Frontal cortex (tissue), 4 donors: ENCODE measurements around the gene ADGRV1. TPM values are rescaled to one million over a fixed set of nuclear protein-coding genes. Genes with fewer than 3 reads are reported as not detected.
"Not testable (repeated sequence)": the region's sequence is repeated elsewhere in the genome, so short reads cannot be mapped to it uniquely, and the experiment has no call there.

Experiments
- DNase-seq, 2 donors: peaks; one replicate each; pipeline ENCODE4 v3.0.0; 2012; ENCODE audit warnings: low spot score in 2 of 2
- FAIRE-seq: peaks from 2 replicates; lab custom pipeline; 2012; peaks lifted over from hg19 to GRCh38; lab: Jason Lieb, UNC
- total RNA-seq: library from RNA; depleted of rRNA; stranded (reverse); fragments of >200 nt; gene quantifications from one replicate; pipeline ENCODE4 v1.2.3, GENCODE V29; 2014
- donor health status: control.
- donor health status: control.
- donor health status: control.

Gene ADGRV1
- total RNA-seq, 1 donor from 2014 or later, result 98.6 TPM

DNA sequence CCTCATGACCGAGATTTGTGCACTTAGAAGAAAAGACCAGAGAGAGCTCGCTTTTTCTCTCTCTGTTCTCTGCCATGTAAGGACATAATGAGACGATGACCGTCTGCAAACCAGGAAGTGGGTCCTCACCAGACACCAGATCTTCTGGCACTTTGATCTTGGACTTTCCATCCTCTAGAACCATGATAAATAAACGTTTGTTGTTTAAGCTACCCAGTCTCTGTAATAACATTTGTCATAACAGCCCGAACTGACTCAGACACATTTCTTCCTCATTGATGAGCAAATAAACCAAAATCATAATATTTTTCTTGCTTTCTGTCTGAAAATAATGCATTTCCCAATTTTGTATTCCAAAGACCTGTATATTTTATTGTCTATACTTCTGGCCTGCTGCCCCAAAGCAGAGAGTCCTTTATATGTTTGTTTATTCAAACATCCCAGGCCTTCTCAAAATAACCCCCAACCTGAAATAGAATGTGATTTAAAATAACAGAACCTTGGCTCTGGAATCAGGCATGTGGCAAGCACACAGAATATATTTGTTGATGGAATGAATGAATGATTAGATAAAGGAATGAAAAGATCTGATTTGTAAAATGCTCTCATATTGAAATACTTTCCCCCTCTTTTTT, 396.5 kb downstream of the ADGRV1 start:
- FAIRE-seq, result no peak
- no peak for DNase-seq

GRCh38 chr5:90956511-90957097, 398.0 kb downstream of the ADGRV1 start:
- FAIRE-seq (no peak), DNase-seq (no peak)

DNA sequence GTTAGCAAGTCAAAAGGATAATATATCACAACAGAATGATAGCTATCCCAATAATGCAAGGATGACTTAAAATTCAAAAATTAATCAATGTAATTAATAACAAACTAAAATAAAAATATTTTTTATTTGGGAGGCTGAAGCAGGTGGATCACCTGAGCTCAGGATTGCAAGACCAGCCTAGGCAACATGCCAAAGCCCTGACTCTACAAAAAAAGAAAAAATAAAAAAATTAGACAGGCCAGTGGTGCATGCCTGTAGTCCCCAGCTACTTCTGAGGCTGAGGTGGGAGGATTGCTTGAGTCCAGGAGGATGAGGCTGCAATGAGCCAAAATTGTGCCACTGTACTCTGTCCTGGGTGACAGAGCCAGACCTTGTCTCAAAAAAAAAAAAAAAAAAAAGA, 399.3 kb downstream of the ADGRV1 start:
- FAIRE-seq (no peak), DNase-seq (no peak)

- DNase-seq, result no peak
- FAIRE-seq, result no peak
These were observed 400.7 kb downstream of the ADGRV1 start for GRCh38 chr5:90959262-90959661.

GRCh38 chr5:90962481-90962880, 403.9 kb downstream of the ADGRV1 start:
- no peak for FAIRE-seq
- no peak for DNase-seq

- DNase-seq (no peak), FAIRE-seq (no peak)
These were observed 406.6 kb downstream of the ADGRV1 start for GRCh38 chr5:90965110-90965685.

DNA sequence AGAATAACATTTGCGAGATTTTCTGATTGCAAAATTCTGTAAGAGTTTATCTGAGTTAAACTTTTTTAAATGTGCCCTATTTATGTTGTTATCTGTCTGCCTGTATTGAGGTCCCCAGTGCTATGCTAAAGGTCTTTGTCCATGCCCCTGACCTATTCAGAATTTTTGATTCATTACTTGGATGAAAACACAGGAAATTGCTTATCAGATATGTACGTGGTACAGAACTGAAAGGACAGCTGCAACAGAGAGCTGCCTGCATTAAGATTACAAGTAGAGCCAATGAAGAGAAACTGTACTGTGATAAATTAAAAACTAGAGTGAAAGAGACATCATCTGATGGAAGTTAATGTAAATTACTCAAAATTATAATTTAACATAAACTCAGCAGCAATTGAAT, 408.8 kb downstream of the ADGRV1 start:
- FAIRE-seq (no peak), DNase-seq (no peak)

DNA sequence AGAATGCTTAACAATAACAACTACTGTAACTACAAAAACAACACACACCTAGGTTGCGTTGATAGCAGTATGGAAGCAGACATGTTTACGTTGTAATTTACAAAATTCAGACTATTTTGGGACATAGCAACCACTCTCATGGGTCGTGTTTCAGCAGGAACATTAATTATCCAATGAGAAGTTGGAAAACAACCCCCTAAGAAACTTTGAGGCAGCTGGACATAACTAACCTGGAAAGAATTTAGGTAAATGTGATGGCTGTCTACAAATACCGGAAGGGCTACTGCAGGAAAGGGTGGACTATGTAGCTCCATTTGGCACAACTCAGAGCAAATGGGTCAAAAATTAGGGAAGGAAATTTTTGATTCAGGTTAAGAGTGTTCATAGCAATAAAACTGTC, 409.3 kb downstream of the ADGRV1 start:
- FAIRE-seq (no peak), DNase-seq (no peak)

- FAIRE-seq (no peak), DNase-seq (no peak)
These were observed 409.7 kb downstream of the ADGRV1 start for GRCh38 chr5:90968319-90968718.

DNA sequence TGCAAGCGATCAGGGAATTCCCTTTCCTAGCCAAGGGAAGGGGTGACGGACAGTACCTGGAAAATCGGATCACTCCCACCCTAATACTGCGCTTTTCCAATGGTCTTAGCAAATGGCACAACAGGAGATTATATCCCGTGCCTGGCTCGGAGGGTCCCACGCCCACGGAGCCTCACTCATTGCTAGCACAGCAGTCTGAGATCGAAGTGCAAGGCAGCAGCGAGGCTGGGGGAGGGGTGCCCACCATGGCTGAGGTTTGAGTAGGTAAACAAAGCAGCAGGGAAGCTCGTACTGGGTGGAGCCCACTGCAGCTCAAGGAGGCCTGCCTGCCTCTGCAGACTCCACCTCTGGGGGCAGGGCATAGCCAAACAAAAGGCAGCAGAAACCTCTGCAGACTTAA, 411.3 kb downstream of the ADGRV1 start:
- FAIRE-seq, result not testable (repeated sequence)

DNA sequence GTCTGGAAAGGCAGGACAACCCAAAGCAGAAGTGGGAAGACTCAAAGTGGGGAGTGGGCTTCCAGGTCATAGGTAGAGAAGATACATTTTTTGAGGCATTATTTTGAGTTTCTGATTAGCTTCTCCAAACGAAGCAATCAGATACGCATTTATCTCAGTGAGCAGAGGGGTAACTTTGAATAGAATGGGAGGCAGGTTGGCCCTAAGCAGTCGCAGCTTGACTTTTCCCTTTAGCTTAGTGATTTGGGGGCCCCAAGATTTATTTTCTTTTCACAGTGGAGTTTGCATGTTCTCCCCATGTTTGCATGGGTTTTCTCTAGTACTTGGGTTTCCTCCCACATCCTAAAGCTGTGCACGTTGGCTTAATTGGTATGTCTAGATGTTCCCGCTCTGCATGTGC, 422.6 kb downstream of the ADGRV1 start:
- no peak for FAIRE-seq

More for the DNA sequence above, 411.3 kb downstream of the ADGRV1 start:
- DNase-seq, result not testable (repeated sequence)

GRCh38 chr5:90981821-90982220, 423.2 kb downstream of the ADGRV1 start:
- FAIRE-seq, result no peak

More for the DNA sequence above, 422.6 kb downstream of the ADGRV1 start:
- no peak for DNase-seq

DNA sequence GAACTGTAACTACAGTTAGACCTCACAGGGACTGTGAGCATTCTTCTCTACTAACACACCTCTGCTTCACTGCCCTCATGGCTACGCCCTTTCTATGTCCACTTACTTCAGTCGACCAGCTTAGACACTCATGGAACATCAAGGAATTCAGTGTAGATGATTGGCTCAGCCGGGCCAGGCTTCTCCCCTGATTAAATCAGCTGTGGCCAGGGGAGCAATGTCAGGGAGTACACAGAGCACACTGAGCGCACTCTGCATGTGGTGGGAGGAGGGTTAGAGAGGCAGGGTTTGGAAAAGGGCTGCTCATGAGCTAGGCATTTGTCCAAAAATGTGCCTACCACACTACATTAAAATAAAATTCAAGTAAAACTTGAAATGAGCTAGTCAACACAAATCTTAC, 424.0 kb downstream of the ADGRV1 start:
- no peak for DNase-seq

More at GRCh38 chr5:90981821-90982220, 423.2 kb downstream of the ADGRV1 start:
- no peak for DNase-seq

GRCh38 chr5:90983148-90983547, 424.6 kb downstream of the ADGRV1 start:
- FAIRE-seq (no peak), DNase-seq (no peak)

More for the DNA sequence above, 424.0 kb downstream of the ADGRV1 start:
- FAIRE-seq, result no peak

- no peak for FAIRE-seq
These were observed 425.1 kb downstream of the ADGRV1 start for GRCh38 chr5:90983711-90984124.

DNA sequence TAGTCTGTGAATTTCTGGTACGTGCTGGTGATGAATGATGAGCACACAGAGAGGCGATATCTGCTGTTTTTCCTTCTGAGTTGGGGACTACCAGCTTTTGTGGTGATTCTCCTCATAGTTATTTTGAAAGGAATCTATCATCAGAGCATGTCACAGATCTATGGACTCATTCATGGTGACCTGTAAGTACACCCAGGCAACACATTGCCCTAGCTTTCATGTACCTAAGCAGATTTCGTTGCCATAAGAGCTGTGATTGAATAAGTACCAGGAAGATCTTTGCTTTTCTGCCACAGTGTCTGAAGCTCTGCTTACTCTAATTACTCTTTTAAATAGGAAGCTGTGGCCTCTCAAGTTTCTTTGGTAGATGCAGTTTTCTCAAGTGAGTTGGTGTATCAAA, 426.7 kb downstream of the ADGRV1 start:
- no peak for DNase-seq
- FAIRE-seq, result no peak

More at GRCh38 chr5:90983711-90984124, 425.1 kb downstream of the ADGRV1 start:
- DNase-seq, result no peak

DNA sequence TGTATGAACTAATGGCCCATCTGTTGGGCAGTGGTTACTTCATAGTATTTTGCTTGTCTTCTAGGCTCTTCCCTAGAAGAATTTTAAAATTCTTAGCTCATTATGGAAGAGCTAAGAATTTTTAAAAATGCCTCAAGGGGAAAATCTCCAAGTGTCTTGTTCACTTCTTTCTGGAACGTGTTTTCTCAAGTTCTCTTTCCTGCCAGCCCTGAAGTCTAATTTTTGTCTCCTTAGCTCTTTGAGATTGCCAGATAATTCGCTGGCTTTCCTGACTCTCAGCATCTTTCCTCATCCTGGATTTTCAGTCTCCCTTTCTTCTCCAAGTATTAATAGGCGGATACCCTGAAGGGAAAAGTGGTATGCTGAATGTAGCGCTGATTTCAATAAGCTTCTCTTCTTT, 429.1 kb downstream of the ADGRV1 start:
- DNase-seq (no peak), FAIRE-seq (no peak)

DNA sequence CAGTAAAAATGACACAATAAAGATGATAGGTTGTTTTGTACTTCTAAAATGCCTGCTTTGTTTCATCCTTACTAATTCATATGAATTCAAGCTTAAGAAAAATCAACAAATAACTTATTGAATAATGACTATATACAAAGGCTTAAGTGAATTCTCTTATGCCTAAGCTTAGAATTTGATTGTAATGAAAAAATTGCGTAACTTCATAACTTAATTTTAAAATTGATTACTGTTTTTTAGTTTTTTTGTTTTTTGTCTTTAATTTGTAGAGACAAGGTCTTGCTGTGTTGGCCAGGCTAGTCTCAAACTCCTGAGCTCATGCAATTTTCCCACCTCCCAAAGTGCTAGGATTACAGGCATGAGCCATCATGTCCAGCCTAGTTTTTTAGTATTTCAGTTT, 432.6 kb downstream of the ADGRV1 start:
- FAIRE-seq, result no peak
- no peak for DNase-seq

- DNase-seq, result no peak
- no peak for FAIRE-seq
These were observed 436.2 kb downstream of the ADGRV1 start for GRCh38 chr5:90994796-90995195.

GRCh38 chr5:90996089-90996488, 437.5 kb downstream of the ADGRV1 start:
- FAIRE-seq, result no peak
- no peak for DNase-seq

DNA sequence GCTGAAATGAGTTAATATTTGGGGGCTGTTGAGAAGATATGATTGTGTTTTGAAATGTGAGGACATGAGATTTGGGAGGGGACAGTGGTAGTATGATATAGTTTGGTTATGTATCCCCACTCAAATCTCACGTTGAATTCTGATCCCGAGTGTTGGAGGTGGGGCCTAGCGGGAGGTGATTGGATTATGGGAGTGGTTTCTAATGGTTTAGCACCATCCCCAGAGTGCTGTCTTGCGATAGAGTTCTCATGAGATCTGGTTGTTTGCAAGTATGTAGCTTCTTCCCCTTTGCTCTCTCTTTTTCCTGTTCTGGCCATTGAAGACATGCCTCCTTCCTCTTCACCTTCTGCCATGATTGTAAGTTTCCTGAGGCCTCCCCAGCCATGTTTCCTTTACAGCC, 438.5 kb downstream of the ADGRV1 start:
- FAIRE-seq (no peak), DNase-seq (no peak)
